GM23338 (cell line): Measurements from ENCODE around the gene NHS. TPM values are rescaled to one million over a fixed set of nuclear protein-coding genes. Genes with fewer than 3 reads are reported as not detected.

Source experiments
- ATAC-seq: fragments of 200-7000 bp; cut with Tn5 transposase; 3 replicates; pipeline ENCODE4 v1.9.1; 2020
- DNase-seq: peaks from one replicate; pipeline ENCODE4 v3.0.0-alpha.2; 2015; ENCODE audit warnings: low spot score
- H2AFZ ChIP-seq: fragments of 200-600 bp; sonication (generic); 2 replicates; pipeline ENCODE4 v1.8.0; 2016; ENCODE audit warnings: antibody characterized with exemption, mild to moderate bottlenecking, moderate library complexity
- H3F3A ChIP-seq: fragments of 200-600 bp; sonication (generic); replicated peaks from 2 replicates; pipeline ENCODE4 v1.8.0; 2017; ENCODE audit warnings: antibody characterized with exemption, mixed run types, low read depth
- H3K27ac ChIP-seq: fragments of 200-600 bp; sonication (generic); 2 replicates; pipeline ENCODE4 v1.6.1; 2016; ENCODE audit warnings: low read depth
- H3K27me3 ChIP-seq: fragments of 200-600 bp; sonication (generic); 2 replicates; pipeline ENCODE4 v1.8.0; 2016; ENCODE audit warnings: mild to moderate bottlenecking, mixed run types, moderate library complexity; ENCODE audit not compliant: insufficient read depth
- H3K36me3 ChIP-seq: fragments of 200-600 bp; sonication (generic); 2 replicates; pipeline ENCODE4 v1.8.0; 2016; ENCODE audit warnings: mild to moderate bottlenecking; ENCODE audit not compliant: insufficient read depth
- H3K4me1 ChIP-seq: fragments of 200-600 bp; sonication (generic); 2 replicates; pipeline ENCODE4 v1.8.0; 2016; ENCODE audit warnings: mild to moderate bottlenecking, moderate library complexity; ENCODE audit not compliant: insufficient read depth
- H3K4me2 ChIP-seq: fragments of 200-600 bp; sonication (generic); 2 replicates; pipeline ENCODE4 v1.7.1; 2017; ENCODE audit warnings: mixed run types
- H3K4me3 ChIP-seq: fragments of 200-600 bp; sonication (generic); 2 replicates; pipeline ENCODE4 v1.6.1; 2016; ENCODE audit warnings: mixed run types
- H3K79me2 ChIP-seq: fragments of 200-600 bp; sonication (generic); replicated peaks from 2 replicates; pipeline ENCODE4 v1.8.0; 2017; ENCODE audit warnings: mild to moderate bottlenecking; ENCODE audit not compliant: insufficient read depth
- H3K9me2 ChIP-seq: fragments of 200-600 bp; sonication (generic); 2 replicates; pipeline ENCODE4 v1.8.0; 2017; ENCODE audit not compliant: insufficient read depth
- H4K20me1 ChIP-seq: fragments of 200-600 bp; sonication (generic); replicated peaks from 2 replicates; pipeline ENCODE4 v1.8.0; 2017; ENCODE audit warnings: mild to moderate bottlenecking; ENCODE audit not compliant: insufficient read depth
- H3K27ac Mint-ChIP-seq: 2 replicates; pipeline ENCODE4 v1.8.0; 2020; ENCODE audit warnings: inconsistent platforms, mild to moderate bottlenecking, moderate library complexity, mixed read lengths
- H3K27me3 Mint-ChIP-seq: 3 replicates; pipeline ENCODE4 v1.8.0; 2022; ENCODE audit warnings: low read depth, mild to moderate bottlenecking, moderate library complexity, mixed read lengths, inconsistent platforms; ENCODE audit not compliant: insufficient read depth, poor library complexity
- H3K36me3 Mint-ChIP-seq: 3 replicates; pipeline ENCODE4 v1.8.0; 2021; ENCODE audit warnings: low read depth, mild to moderate bottlenecking, inconsistent platforms, moderate library complexity, mixed read lengths
- H3K4me1 Mint-ChIP-seq: 3 replicates; pipeline ENCODE4 v1.8.0; 2020; ENCODE audit warnings: mild to moderate bottlenecking, inconsistent platforms, mixed read lengths
- H3K4me3 Mint-ChIP-seq: 3 replicates; pipeline ENCODE4 v1.8.0; 2021; ENCODE audit warnings: moderate library complexity, mild to moderate bottlenecking, inconsistent platforms, mixed read lengths
- H3K9me3 Mint-ChIP-seq: 3 replicates; pipeline ENCODE4 v1.8.0; 2020; ENCODE audit warnings: moderate library complexity, mild to moderate bottlenecking, inconsistent platforms, mixed read lengths
- EZH2 ChIP-seq: fragments of 200-600 bp; sonication (generic); IDR thresholded peaks from one replicate; pipeline ENCODE4 v1.8.0; 2017; ENCODE audit warnings: antibody characterized with exemption, mild to moderate bottlenecking, low read depth; ENCODE audit not compliant: unreplicated experiment
- ZNF331 ChIP-seq: fragments of 250-450 bp; sonication (Bioruptor Pico); IDR thresholded peaks from 2 replicates; pipeline ENCODE4 v1.5.0; 2020; ENCODE audit warnings: low read depth, mild to moderate bottlenecking, moderate library complexity
- polyA plus RNA-seq: library from polyadenylated mRNA; unstranded; fragments of >200 nt; fragmentation: Nextera tagmentation; extraction: Ambion mirVana; gene quantifications from 2 replicates; pipeline ENCODE4 v1.2.1, GENCODE V29; 2016
- total RNA-seq: library from RNA; depleted of rRNA; stranded (reverse); fragments of >200 nt; shearing (Covaris generic); gene quantifications from 2 replicates; pipeline ENCODE4 v1.2.3, GENCODE V29; 2014
- TF ChIP-seq, protein P1 (sequence below): fragments of 250-450 bp; sonication (Bioruptor Pico); IDR thresholded peaks from 2 replicates; pipeline ENCODE4 v1.5.0; 2020; ENCODE audit warnings: mild to moderate bottlenecking, moderate library complexity

The NHS gene
- total and polyA plus RNA-seq, 2 experiments from 2014 or later = 1.8 to 8.2 TPM

DNA sequence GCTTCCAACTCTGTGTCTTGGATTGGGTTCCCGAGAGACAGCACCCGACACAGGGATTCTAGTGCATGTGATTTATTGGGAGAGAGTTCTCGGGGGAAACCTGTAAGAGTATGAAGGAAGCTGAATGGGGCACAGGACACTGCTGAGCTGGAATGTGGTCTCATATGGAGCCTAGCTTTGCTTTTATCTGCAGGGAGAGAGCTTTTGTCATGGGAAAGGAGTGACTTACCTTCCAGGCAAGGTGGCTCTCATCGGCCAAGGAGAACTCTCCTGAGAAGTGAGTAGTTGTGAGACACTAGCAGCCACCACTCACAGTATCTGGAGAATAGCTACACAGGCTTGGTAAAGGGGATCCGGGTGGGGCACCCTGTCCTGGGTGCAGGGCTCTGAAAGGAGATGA is 124.5 kb downstream of the NHS start:
- Mint-ChIP-seq H3K4me1 (peaks cover 19% of the 10 kb centered on the region), H3K27ac (no peak overlapping the region), H3K36me3 (no peaks in the 10 kb centered on the region), H3K9me3 (0 out of 3 replicates have a peak, but pooled peaks cover 3% of the 10 kb centered on the region), H3K27me3 (no peaks in the 10 kb centered on the region), H3K4me3 (no peak overlapping the region)
- Histone ChIP-seq H3K4me1 (0 out of 2 replicates have a peak, but pooled peaks cover 3% of the 10 kb centered on the region), H3K9me2 (no peaks in the 10 kb centered on the region), H3K27ac (no peak overlapping the region), H3F3A (no peaks in the 10 kb centered on the region), H3K4me2 (no peak overlapping the region), H3K4me3 (no peak overlapping the region), H2AFZ (no peak overlapping the region), H4K20me1 (no peaks in the 10 kb centered on the region), H3K79me2 (no peaks in the 10 kb centered on the region), H3K27me3 (no peaks in the 10 kb centered on the region), H3K36me3 (no peaks in the 10 kb centered on the region)
- DNase-seq (peak; percentile 20), ATAC-seq (peak; percentile 76)
- TF ChIP-seq EZH2 = no peak
- TF ChIP-seq, protein P1, sequence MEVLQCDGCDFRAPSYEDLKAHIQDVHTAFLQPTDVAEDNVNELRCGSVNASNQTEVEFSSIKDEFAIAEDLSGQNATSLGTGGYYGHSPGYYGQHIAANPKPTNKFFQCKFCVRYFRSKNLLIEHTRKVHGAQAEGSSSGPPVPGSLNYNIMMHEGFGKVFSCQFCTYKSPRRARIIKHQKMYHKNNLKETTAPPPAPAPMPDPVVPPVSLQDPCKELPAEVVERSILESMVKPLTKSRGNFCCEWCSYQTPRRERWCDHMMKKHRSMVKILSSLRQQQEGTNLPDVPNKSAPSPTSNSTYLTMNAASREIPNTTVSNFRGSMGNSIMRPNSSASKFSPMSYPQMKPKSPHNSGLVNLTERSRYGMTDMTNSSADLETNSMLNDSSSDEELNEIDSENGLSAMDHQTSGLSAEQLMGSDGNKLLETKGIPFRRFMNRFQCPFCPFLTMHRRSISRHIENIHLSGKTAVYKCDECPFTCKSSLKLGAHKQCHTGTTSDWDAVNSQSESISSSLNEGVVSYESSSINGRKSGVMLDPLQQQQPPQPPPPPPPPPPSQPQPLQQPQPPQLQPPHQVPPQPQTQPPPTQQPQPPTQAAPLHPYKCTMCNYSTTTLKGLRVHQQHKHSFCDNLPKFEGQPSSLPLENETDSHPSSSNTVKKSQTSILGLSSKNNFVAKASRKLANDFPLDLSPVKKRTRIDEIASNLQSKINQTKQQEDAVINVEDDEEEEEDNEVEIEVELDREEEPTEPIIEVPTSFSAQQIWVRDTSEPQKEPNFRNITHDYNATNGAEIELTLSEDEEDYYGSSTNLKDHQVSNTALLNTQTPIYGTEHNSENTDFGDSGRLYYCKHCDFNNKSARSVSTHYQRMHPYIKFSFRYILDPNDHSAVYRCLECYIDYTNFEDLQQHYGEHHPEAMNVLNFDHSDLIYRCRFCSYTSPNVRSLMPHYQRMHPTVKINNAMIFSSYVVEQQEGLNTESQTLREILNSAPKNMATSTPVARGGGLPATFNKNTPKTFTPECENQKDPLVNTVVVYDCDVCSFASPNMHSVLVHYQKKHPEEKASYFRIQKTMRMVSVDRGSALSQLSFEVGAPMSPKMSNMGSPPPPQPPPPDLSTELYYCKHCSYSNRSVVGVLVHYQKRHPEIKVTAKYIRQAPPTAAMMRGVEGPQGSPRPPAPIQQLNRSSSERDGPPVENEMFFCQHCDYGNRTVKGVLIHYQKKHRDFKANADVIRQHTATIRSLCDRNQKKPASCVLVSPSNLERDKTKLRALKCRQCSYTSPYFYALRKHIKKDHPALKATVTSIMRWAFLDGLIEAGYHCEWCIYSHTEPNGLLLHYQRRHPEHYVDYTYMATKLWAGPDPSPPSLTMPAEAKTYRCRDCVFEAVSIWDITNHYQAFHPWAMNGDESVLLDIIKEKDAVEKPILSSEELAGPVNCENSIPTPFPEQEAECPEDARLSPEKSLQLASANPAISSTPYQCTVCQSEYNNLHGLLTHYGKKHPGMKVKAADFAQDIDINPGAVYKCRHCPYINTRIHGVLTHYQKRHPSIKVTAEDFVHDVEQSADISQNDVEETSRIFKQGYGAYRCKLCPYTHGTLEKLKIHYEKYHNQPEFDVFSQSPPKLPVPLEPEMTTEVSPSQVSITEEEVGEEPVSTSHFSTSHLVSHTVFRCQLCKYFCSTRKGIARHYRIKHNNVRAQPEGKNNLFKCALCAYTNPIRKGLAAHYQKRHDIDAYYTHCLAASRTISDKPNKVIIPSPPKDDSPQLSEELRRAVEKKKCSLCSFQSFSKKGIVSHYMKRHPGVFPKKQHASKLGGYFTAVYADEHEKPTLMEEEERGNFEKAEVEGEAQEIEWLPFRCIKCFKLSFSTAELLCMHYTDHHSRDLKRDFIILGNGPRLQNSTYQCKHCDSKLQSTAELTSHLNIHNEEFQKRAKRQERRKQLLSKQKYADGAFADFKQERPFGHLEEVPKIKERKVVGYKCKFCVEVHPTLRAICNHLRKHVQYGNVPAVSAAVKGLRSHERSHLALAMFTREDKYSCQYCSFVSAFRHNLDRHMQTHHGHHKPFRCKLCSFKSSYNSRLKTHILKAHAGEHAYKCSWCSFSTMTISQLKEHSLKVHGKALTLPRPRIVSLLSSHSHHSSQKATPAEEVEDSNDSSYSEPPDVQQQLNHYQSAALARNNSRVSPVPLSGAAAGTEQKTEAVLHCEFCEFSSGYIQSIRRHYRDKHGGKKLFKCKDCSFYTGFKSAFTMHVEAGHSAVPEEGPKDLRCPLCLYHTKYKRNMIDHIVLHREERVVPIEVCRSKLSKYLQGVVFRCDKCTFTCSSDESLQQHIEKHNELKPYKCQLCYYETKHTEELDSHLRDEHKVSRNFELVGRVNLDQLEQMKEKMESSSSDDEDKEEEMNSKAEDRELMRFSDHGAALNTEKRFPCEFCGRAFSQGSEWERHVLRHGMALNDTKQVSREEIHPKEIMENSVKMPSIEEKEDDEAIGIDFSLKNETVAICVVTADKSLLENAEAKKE (CRISPR knock-in tag) = peak; percentile 68; the same call in 1 of the 2 replicates

DNA sequence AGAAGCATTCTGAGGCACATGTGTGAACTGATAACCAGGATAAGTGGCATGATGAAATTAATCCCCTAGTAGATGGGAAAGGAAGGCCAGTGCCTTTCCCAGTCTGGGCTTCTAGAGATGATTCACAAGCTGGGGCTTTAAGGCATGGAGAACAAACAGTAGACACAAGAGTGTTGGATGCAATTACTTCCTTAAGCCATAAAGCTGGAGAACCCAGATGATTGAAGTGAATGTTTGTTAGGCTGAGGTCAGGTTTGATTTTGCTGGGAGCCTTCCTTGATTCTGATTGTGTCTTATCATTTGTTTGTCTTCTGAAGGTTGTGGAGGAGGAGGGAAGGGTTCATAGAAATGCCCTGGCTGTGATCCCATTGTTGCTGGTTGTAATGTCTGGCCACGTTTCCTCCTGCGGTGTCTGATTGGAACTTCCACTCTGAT is 125.2 kb downstream of the NHS start:
- Histone ChIP-seq H3K36me3 (no peaks in the 10 kb centered on the region), H3K9me2 (no peaks in the 10 kb centered on the region), H3K4me3 (no peak overlapping the region), H2AFZ (no peak overlapping the region), H3F3A (no peaks in the 10 kb centered on the region), H4K20me1 (no peaks in the 10 kb centered on the region), H3K79me2 (no peaks in the 10 kb centered on the region), H3K4me1 (0 out of 2 replicates have a peak, but pooled peaks cover 3% of the 10 kb centered on the region), H3K27me3 (no peaks in the 10 kb centered on the region), H3K4me2 (no peak overlapping the region), H3K27ac (no peak overlapping the region)
- DNase-seq = no peak
- ATAC-seq = no peak
- Mint-ChIP-seq H3K9me3 (0 out of 3 replicates have a peak, but pooled peaks cover 3% of the 10 kb centered on the region), H3K27ac (no peak overlapping the region; the same call in 1 of the 2 replicates), H3K4me3 (no peak overlapping the region), H3K36me3 (no peaks in the 10 kb centered on the region), H3K4me1 (peaks cover 19% of the 10 kb centered on the region), H3K27me3 (no peaks in the 10 kb centered on the region)
- TF ChIP-seq ZNF331 (CRISPR knock-in tag) = no peak
- TF ChIP-seq, protein P1 (CRISPR knock-in tag) = no peak
